ENCODE measurements around the gene SPRY4.

GRCh38 chr5:142320430-142320738 lies 4.4 kb downstream of the SPRY4 start:
- TF ChIP-seq, protein P1, sequence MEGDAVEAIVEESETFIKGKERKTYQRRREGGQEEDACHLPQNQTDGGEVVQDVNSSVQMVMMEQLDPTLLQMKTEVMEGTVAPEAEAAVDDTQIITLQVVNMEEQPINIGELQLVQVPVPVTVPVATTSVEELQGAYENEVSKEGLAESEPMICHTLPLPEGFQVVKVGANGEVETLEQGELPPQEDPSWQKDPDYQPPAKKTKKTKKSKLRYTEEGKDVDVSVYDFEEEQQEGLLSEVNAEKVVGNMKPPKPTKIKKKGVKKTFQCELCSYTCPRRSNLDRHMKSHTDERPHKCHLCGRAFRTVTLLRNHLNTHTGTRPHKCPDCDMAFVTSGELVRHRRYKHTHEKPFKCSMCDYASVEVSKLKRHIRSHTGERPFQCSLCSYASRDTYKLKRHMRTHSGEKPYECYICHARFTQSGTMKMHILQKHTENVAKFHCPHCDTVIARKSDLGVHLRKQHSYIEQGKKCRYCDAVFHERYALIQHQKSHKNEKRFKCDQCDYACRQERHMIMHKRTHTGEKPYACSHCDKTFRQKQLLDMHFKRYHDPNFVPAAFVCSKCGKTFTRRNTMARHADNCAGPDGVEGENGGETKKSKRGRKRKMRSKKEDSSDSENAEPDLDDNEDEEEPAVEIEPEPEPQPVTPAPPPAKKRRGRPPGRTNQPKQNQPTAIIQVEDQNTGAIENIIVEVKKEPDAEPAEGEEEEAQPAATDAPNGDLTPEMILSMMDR (IDR thresholded peaks at IDR 0.05), result no peak
- TF ChIP-seq EP300 (IDR thresholded peaks at IDR 0.05) (no peak), POLR2AphosphoS5 (IDR thresholded peaks at IDR 0.05) (no peak)

Measured in upper lobe of left lung (tissue), 4 donors.